Tibial nerve (tissue), 4 donors: ENCODE results near the gene RELB.

ENCODE experiments used
- CTCF ChIP-seq, 5 experiments: fragments of 200-600 bp in 3 of 5; fragments of 450-650 bp in 2 of 5; sonication (generic) in 3 of 5; IDR thresholded peaks; one replicate each; pipeline ENCODE4 v1.5.1; 2016 to 2019; ENCODE audit warnings: antibody characterized with exemption in 5 of 5, mild to moderate bottlenecking in 3 of 5, moderate library complexity in 2 of 5
- EP300 ChIP-seq, 2 donors: sonication (generic); formaldehyde crosslinking; IDR thresholded peaks; one replicate each; pipeline ENCODE4 v1.6.1; 2017; ENCODE audit warnings: antibody characterized with exemption in 2 of 2, mild to moderate bottlenecking in 1 of 2
- POLR2A ChIP-seq, 2 donors: fragments of 450-650 bp; IDR thresholded peaks; one replicate each; pipeline ENCODE4 v1.6.1; 2017; ENCODE audit warnings: antibody characterized with exemption in 2 of 2, mild to moderate bottlenecking in 2 of 2, moderate library complexity in 2 of 2

GRCh38 chr19:44987148-44987675 lies 14.1 kb upstream of the RELB start:
- TF ChIP-seq CTCF (IDR thresholded peaks at IDR 0.05) (no peak), POLR2A (IDR thresholded peaks at IDR 0.05) (no peak), EP300 (IDR thresholded peaks at IDR 0.05) (no peak)
